ENCODE results near the gene SNX13. TPM values are rescaled to one million over a fixed set of nuclear protein-coding genes. Genes with fewer than 3 reads are reported as not detected.

The SNX13 gene
- total and polyA plus RNA-seq, 2 experiments from 2014 or later = 17.4 to 57.6 TPM

GRCh38 chr7:17878627-17879026, 61.7 kb downstream of the SNX13 start:
- Histone ChIP-seq H4K20me1 (ENCODE audit: insufficient read depth, poor library complexity, severe bottlenecking) (no peaks in the 10 kb centered on the region), H3K27ac (no peak overlapping the region), H3K79me2 (no peaks in the 10 kb centered on the region), H3K4me1 (ENCODE audit: insufficient read depth) (no peaks in the 10 kb centered on the region), H3K9me2 (replicated peaks; ENCODE audit: insufficient read depth) (no peaks in the 10 kb centered on the region), H3K27me3 (no peaks in the 10 kb centered on the region), H3K36me3 (replicated peaks; ENCODE audit: insufficient read depth, low read depth) (no peaks in the 10 kb centered on the region), H3K4me2 (no peak overlapping the region), H3K9me3 (ENCODE audit: low read depth) (no peaks in the 10 kb centered on the region), H2AFZ (no peak overlapping the region), H3K4me3 (no peak overlapping the region)
- DNase-seq (ENCODE audit: low spot score) = no peak
- 78% methylated on average over 1 of the region's 1 CpG for WGBS (ENCODE audit: low lambda C conversion rate, missing lambda C conversion rate)
- TF ChIP-seq EZH2phosphoT487 (IDR thresholded peaks at IDR 0.05; ENCODE audit: low read depth, severe bottlenecking, unreplicated experiment) (no peak), CTCF (IDR thresholded peaks at IDR 0.05; ENCODE audit: poor library complexity) (no peak), EZH2 (IDR thresholded peaks at IDR 0.05; ENCODE audit: borderline replicate concordance) (no peak)

GRCh38 chr7:17871815-17872533, 68.3 kb downstream of the SNX13 start:
- no peak overlapping the region for H3K27ac ChIP-seq
- no peak for DNase-seq (ENCODE audit: low spot score)
- H3K4me2 ChIP-seq = no peak overlapping the region
- H3K4me1 ChIP-seq (ENCODE audit: insufficient read depth) = no peaks in the 10 kb centered on the region
- no peaks in the 10 kb centered on the region for H4K20me1 ChIP-seq (ENCODE audit: insufficient read depth, poor library complexity, severe bottlenecking)
- H2AFZ ChIP-seq = no peak overlapping the region
- H3K79me2 ChIP-seq = no peaks in the 10 kb centered on the region
- no peak overlapping the region for H3K4me3 ChIP-seq
- H3K27me3 ChIP-seq = no peaks in the 10 kb centered on the region
- no peak for TF ChIP-seq CTCF (IDR thresholded peaks at IDR 0.05; ENCODE audit: poor library complexity)
- TF ChIP-seq EZH2 (IDR thresholded peaks at IDR 0.05; ENCODE audit: borderline replicate concordance) = no peak
- no peak for TF ChIP-seq EZH2phosphoT487 (IDR thresholded peaks at IDR 0.05; ENCODE audit: low read depth, severe bottlenecking, unreplicated experiment)
- no peaks in the 10 kb centered on the region for H3K9me2 ChIP-seq (replicated peaks; ENCODE audit: insufficient read depth)
- H3K36me3 ChIP-seq (replicated peaks; ENCODE audit: insufficient read depth, low read depth) = no peaks in the 10 kb centered on the region
- 95% methylated on average over 8 of the region's 8 CpGs for WGBS (ENCODE audit: low lambda C conversion rate, missing lambda C conversion rate)
- no peaks in the 10 kb centered on the region for H3K9me3 ChIP-seq (ENCODE audit: low read depth)

GRCh38 chr7:17870406-17870805, 69.9 kb downstream of the SNX13 start:
- H3K27me3 ChIP-seq = no peaks in the 10 kb centered on the region
- no peak overlapping the region for H3K27ac ChIP-seq
- H3K9me3 ChIP-seq (ENCODE audit: low read depth) = peaks cover 7% of the 10 kb centered on the region
- TF ChIP-seq CTCF (IDR thresholded peaks at IDR 0.05; ENCODE audit: poor library complexity) (no peak), EZH2phosphoT487 (IDR thresholded peaks at IDR 0.05; ENCODE audit: low read depth, severe bottlenecking, unreplicated experiment) (no peak), EZH2 (IDR thresholded peaks at IDR 0.05; ENCODE audit: borderline replicate concordance) (no peak)
- H3K4me3 ChIP-seq = no peak overlapping the region
- no peak overlapping the region for H3K4me2 ChIP-seq
- no peaks in the 10 kb centered on the region for H3K4me1 ChIP-seq (ENCODE audit: insufficient read depth)
- DNase-seq (ENCODE audit: low spot score) = no peak
- 83% methylated on average over 2 of the region's 2 CpGs for WGBS (ENCODE audit: low lambda C conversion rate, missing lambda C conversion rate)
- H2AFZ ChIP-seq = no peak overlapping the region
- H4K20me1 ChIP-seq (ENCODE audit: insufficient read depth, poor library complexity, severe bottlenecking) = no peaks in the 10 kb centered on the region
- H3K79me2 ChIP-seq = peaks cover 3% of the 10 kb centered on the region
- no peaks in the 10 kb centered on the region for H3K36me3 ChIP-seq (replicated peaks; ENCODE audit: insufficient read depth, low read depth)
- H3K9me2 ChIP-seq (replicated peaks; ENCODE audit: insufficient read depth) = no peaks in the 10 kb centered on the region

Measured in hepatocyte (in vitro differentiated cells).